LNCaP clone FGC (cell line): Measurements from ENCODE around the gene CCDC154.

Experiments used
- DNase-seq: peaks from one replicate; pipeline ENCODE4 v3.0.0-alpha.2; 2011; ENCODE audit warnings: low read depth
- H3K4me3 ChIP-seq: 2 replicates; pipeline ENCODE4 v1.5.1; 2011; ENCODE audit warnings: mild to moderate bottlenecking, low read depth, low read length, control low read depth
- CTCF ChIP-seq: IDR thresholded peaks from 2 replicates; pipeline ENCODE4 v1.5.1; 2012; ENCODE audit warnings: mild to moderate bottlenecking; ENCODE audit not compliant: control insufficient read depth, insufficient read depth; ENCODE audit errors: extremely low read depth

The CCDC154 gene

GRCh38 chr16:1451702-1452392, 7.5 kb upstream of the CCDC154 start:
- TF ChIP-seq CTCF, result no peak
- no peak overlapping the region for H3K4me3 ChIP-seq
- no peak for DNase-seq

GRCh38 chr16:1450841-1451240, 6.5 kb upstream of the CCDC154 start:
- TF ChIP-seq CTCF, result no peak
- no peak for DNase-seq
- H3K4me3 ChIP-seq, result no peak overlapping the region

GRCh38 chr16:1450218-1450617, 5.9 kb upstream of the CCDC154 start:
- no peak for TF ChIP-seq CTCF
- H3K4me3 ChIP-seq, result no peak overlapping the region
- no peak for DNase-seq

- no peak for TF ChIP-seq CTCF
- H3K4me3 ChIP-seq, result no peak overlapping the region
- no peak for DNase-seq
These were observed 4.9 kb upstream of the CCDC154 start for GRCh38 chr16:1449201-1449788.

- H3K4me3 ChIP-seq, result no peak overlapping the region
- DNase-seq, result no peak
- TF ChIP-seq CTCF, result no peak
These were observed 4.3 kb upstream of the CCDC154 start for GRCh38 chr16:1448536-1449116.

GRCh38 chr16:1447965-1448364, 3.6 kb upstream of the CCDC154 start:
- no peak overlapping the region for H3K4me3 ChIP-seq
- no peak for TF ChIP-seq CTCF
- DNase-seq, result no peak
